HEK293 (cell line): ENCODE measurements around the gene REEP2.

ENCODE experiments used
- EGR2 ChIP-seq: fragments of 450-650 bp; formaldehyde crosslinking; IDR thresholded peaks from 2 replicates; pipeline ENCODE4 v1.5.1; 2016; ENCODE audit warnings: low read depth, missing biosample characterization, missing genetic modification characterization
- IKZF3 ChIP-seq: fragments of 450-650 bp; IDR thresholded peaks from 2 replicates; pipeline ENCODE4 v1.5.0; 2018; ENCODE audit warnings: missing biosample characterization, mild to moderate bottlenecking, missing genetic modification characterization, moderate library complexity
- KLF8 ChIP-seq: fragments of 450-650 bp; formaldehyde crosslinking; IDR thresholded peaks from 2 replicates; pipeline ENCODE4 v1.5.1; 2016; ENCODE audit warnings: missing biosample characterization, missing genetic modification characterization
- KLF9 ChIP-seq: fragments of 450-650 bp; formaldehyde crosslinking; IDR thresholded peaks from 2 replicates; pipeline ENCODE4 v1.5.1; 2016; ENCODE audit warnings: missing biosample characterization, missing genetic modification characterization, low read depth
- MZF1 ChIP-seq: fragments of 450-650 bp; formaldehyde crosslinking; IDR thresholded peaks from 2 replicates; pipeline ENCODE4 v1.5.1; 2017; ENCODE audit warnings: missing biosample characterization, missing genetic modification characterization, borderline replicate concordance
- OVOL3 ChIP-seq: fragments of 450-650 bp; formaldehyde crosslinking; IDR thresholded peaks from 2 replicates; pipeline ENCODE4 v1.5.1; 2016; ENCODE audit warnings: missing biosample characterization, missing genetic modification characterization
- REPIN1 ChIP-seq: fragments of 450-650 bp; formaldehyde crosslinking; IDR thresholded peaks from 2 replicates; pipeline ENCODE4 v1.5.1; 2017; ENCODE audit warnings: missing biosample characterization, missing genetic modification characterization, low read depth
- ZBTB21 ChIP-seq: fragments of 450-650 bp; formaldehyde crosslinking; IDR thresholded peaks from 2 replicates; pipeline ENCODE4 v1.5.1; 2017; ENCODE audit warnings: missing biosample characterization, missing genetic modification characterization
- ZBTB7A ChIP-seq: fragments of 450-650 bp; formaldehyde crosslinking; IDR thresholded peaks from 2 replicates; pipeline ENCODE4 v1.5.1; 2016; ENCODE audit warnings: low read depth, missing biosample characterization, missing genetic modification characterization
- ZFP41 ChIP-seq: fragments of 450-650 bp; formaldehyde crosslinking; IDR thresholded peaks from 2 replicates; pipeline ENCODE4 v1.5.1; 2016; ENCODE audit warnings: missing biosample characterization, missing genetic modification characterization, borderline replicate concordance
- ZNF132 ChIP-seq: fragments of 450-650 bp; formaldehyde crosslinking; IDR thresholded peaks from 2 replicates; pipeline ENCODE4 v1.5.1; 2017; ENCODE audit warnings: missing biosample characterization, missing genetic modification characterization, borderline replicate concordance
- ZNF169 ChIP-seq: fragments of 450-650 bp; formaldehyde crosslinking; IDR thresholded peaks from 2 replicates; pipeline ENCODE4 v1.5.1; 2016; ENCODE audit warnings: missing biosample characterization, missing genetic modification characterization
- ZNF2 ChIP-seq: fragments of 450-650 bp; formaldehyde crosslinking; IDR thresholded peaks from 2 replicates; pipeline ENCODE4 v1.5.1; 2016; ENCODE audit warnings: missing biosample characterization, missing genetic modification characterization
- ZNF214 ChIP-seq: fragments of 450-650 bp; formaldehyde crosslinking; IDR thresholded peaks from 2 replicates; pipeline ENCODE4 v1.5.1; 2017; ENCODE audit warnings: missing biosample characterization, mild to moderate bottlenecking, missing genetic modification characterization, borderline replicate concordance
- ZNF274 ChIP-seq, 2 experiments: fragments of 200-500 bp in 1 of 2; fragments of 450-650 bp in 1 of 2; sonication (Bioruptor generic) in 1 of 2; formaldehyde crosslinking in 1 of 2; IDR thresholded peaks; 2 replicates each; pipeline versions ENCODE4 v1.5.1 to v1.6.1; 2014 to 2016; ENCODE audit warnings: borderline replicate concordance in 1 of 2, inconsistent platforms in 1 of 2, low read length in 1 of 2, missing biosample characterization in 1 of 2, missing genetic modification characterization in 1 of 2
- ZNF350 ChIP-seq: fragments of 450-650 bp; formaldehyde crosslinking; IDR thresholded peaks from 2 replicates; pipeline ENCODE4 v1.5.0; 2017; ENCODE audit warnings: missing biosample characterization, mild to moderate bottlenecking, missing genetic modification characterization
- ZNF354C ChIP-seq: fragments of 450-650 bp; formaldehyde crosslinking; IDR thresholded peaks from 2 replicates; pipeline ENCODE4 v1.5.1; 2016; ENCODE audit warnings: missing biosample characterization, missing genetic modification characterization, low read depth, borderline replicate concordance
- ZNF391 ChIP-seq: fragments of 450-650 bp; formaldehyde crosslinking; IDR thresholded peaks from 2 replicates; pipeline ENCODE4 v1.5.1; 2016; ENCODE audit warnings: low read depth, missing biosample characterization, missing genetic modification characterization, borderline replicate concordance
- ZNF473 ChIP-seq: fragments of 450-650 bp; formaldehyde crosslinking; IDR thresholded peaks from 2 replicates; pipeline ENCODE4 v1.5.1; 2017; ENCODE audit warnings: missing biosample characterization, missing genetic modification characterization
- ZNF514 ChIP-seq: fragments of 450-650 bp; formaldehyde crosslinking; IDR thresholded peaks from 2 replicates; pipeline ENCODE4 v1.5.1; 2016; ENCODE audit warnings: missing biosample characterization, missing genetic modification characterization
- ZNF530 ChIP-seq: fragments of 450-650 bp; formaldehyde crosslinking; IDR thresholded peaks from 2 replicates; pipeline ENCODE4 v1.5.1; 2016; ENCODE audit warnings: low read depth, missing biosample characterization, missing genetic modification characterization
- ZNF544 ChIP-seq: fragments of 450-650 bp; formaldehyde crosslinking; IDR thresholded peaks from 2 replicates; pipeline ENCODE4 v1.5.0; 2017; ENCODE audit warnings: missing biosample characterization, missing genetic modification characterization
- ZNF558 ChIP-seq: fragments of 450-650 bp; formaldehyde crosslinking; IDR thresholded peaks from 2 replicates; pipeline ENCODE4 v1.5.1; 2016; ENCODE audit warnings: missing biosample characterization, missing genetic modification characterization
- ZNF747 ChIP-seq: fragments of 450-650 bp; formaldehyde crosslinking; IDR thresholded peaks from 2 replicates; pipeline ENCODE4 v1.5.1; 2016; ENCODE audit warnings: missing biosample characterization, missing genetic modification characterization
- ZNF776 ChIP-seq: fragments of 450-650 bp; formaldehyde crosslinking; IDR thresholded peaks from 2 replicates; pipeline ENCODE4 v1.5.0; 2017; ENCODE audit warnings: missing biosample characterization, missing genetic modification characterization, borderline replicate concordance
- ZNF792 ChIP-seq: fragments of 450-650 bp; formaldehyde crosslinking; IDR thresholded peaks from 2 replicates; pipeline ENCODE4 v1.5.1; 2016; ENCODE audit warnings: missing biosample characterization, missing genetic modification characterization
- ZXDB ChIP-seq: fragments of 450-650 bp; formaldehyde crosslinking; IDR thresholded peaks from 2 replicates; pipeline ENCODE4 v1.5.1; 2016; ENCODE audit warnings: missing biosample characterization, missing genetic modification characterization
- TF ChIP-seq, protein P1 (sequence below): fragments of 450-650 bp; formaldehyde crosslinking; IDR thresholded peaks from 2 replicates; pipeline ENCODE4 v1.5.1; 2016; ENCODE audit warnings: missing biosample characterization, missing genetic modification characterization
- TF ChIP-seq, protein P2 (sequence below): fragments of 450-650 bp; formaldehyde crosslinking; IDR thresholded peaks from 2 replicates; pipeline ENCODE4 v1.5.1; 2016; ENCODE audit warnings: missing biosample characterization, missing genetic modification characterization
- TF ChIP-seq, protein P3 (sequence below): fragments of 450-650 bp; formaldehyde crosslinking; IDR thresholded peaks from 2 replicates; pipeline ENCODE4 v1.5.1; 2016; ENCODE audit warnings: missing biosample characterization, missing genetic modification characterization
- TF ChIP-seq, protein P4 (sequence below): fragments of 450-650 bp; formaldehyde crosslinking; IDR thresholded peaks from 2 replicates; pipeline ENCODE4 v1.5.1; 2017; ENCODE audit warnings: missing biosample characterization, missing genetic modification characterization
- TF ChIP-seq, protein P5 (sequence below): fragments of 450-650 bp; IDR thresholded peaks from 2 replicates; pipeline ENCODE4 v1.5.1; 2018; ENCODE audit warnings: missing biosample characterization, missing genetic modification characterization

REEP2 gene

DNA sequence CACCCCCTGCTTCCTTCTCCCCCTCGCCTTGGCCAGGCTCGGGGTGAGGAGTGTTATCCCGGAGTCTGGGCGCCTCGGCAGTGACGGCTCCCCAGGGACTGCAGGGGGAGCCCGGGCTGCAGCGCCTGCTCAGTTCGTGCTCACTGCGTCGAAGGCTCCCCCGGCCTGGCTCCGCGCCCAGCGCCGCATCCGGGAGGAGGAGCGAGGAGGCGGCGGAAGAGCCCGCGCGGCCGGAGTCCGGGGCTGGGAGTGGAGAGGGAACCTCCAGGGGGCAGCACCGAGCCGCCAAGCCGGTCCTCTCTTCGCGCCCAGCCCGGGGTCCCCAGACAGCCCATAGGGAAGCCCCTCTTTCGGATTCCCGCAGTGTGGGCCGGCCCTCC, 25.1 kb downstream of the REEP2 start (continued):
- TF ChIP-seq, protein P1, sequence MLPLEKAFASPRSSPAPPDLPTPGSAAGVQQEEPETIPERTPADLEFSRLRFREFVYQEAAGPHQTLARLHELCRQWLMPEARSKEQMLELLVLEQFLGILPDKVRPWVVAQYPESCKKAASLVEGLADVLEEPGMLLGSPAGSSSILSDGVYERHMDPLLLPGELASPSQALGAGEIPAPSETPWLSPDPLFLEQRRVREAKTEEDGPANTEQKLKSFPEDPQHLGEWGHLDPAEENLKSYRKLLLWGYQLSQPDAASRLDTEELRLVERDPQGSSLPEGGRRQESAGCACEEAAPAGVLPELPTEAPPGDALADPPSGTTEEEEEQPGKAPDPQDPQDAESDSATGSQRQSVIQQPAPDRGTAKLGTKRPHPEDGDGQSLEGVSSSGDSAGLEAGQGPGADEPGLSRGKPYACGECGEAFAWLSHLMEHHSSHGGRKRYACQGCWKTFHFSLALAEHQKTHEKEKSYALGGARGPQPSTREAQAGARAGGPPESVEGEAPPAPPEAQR (tag by site-specific recombination) = no peak
- no peak for TF ChIP-seq ZNF350 (tag by site-specific recombination)
- TF ChIP-seq ZNF354C = no peak
- no peak for TF ChIP-seq ZNF776 (tag by site-specific recombination)
- TF ChIP-seq ZNF132 (tag by site-specific recombination) = no peak
- no peak; the same call in 1 of the 2 replicates for TF ChIP-seq REPIN1 (tag by site-specific recombination)
- no peak for TF ChIP-seq KLF9
- TF ChIP-seq ZNF514 (tag by site-specific recombination) = no peak
- TF ChIP-seq ZBTB7A = no peak; the same call in 1 of the 2 replicates
- no peak for TF ChIP-seq ZNF274 (IDR thresholded peaks at IDR 0.05; ENCODE audit: low read length)
- no peak for TF ChIP-seq ZNF274 (tag by site-specific recombination; IDR thresholded peaks at IDR 0.05; ENCODE audit: borderline replicate concordance)
- TF ChIP-seq, protein P2, sequence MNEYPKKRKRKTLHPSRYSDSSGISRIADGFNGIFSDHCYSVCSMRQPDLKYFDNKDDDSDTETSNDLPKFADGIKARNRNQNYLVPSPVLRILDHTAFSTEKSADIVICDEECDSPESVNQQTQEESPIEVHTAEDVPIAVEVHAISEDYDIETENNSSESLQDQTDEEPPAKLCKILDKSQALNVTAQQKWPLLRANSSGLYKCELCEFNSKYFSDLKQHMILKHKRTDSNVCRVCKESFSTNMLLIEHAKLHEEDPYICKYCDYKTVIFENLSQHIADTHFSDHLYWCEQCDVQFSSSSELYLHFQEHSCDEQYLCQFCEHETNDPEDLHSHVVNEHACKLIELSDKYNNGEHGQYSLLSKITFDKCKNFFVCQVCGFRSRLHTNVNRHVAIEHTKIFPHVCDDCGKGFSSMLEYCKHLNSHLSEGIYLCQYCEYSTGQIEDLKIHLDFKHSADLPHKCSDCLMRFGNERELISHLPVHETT (tag by site-specific recombination) = 0 out of 2 replicates have a peak, but pooled peaks have one; percentile 51
- TF ChIP-seq OVOL3 (tag by site-specific recombination) = no peak
- TF ChIP-seq ZNF169 (tag by site-specific recombination) = no peak
- TF ChIP-seq, protein P3, sequence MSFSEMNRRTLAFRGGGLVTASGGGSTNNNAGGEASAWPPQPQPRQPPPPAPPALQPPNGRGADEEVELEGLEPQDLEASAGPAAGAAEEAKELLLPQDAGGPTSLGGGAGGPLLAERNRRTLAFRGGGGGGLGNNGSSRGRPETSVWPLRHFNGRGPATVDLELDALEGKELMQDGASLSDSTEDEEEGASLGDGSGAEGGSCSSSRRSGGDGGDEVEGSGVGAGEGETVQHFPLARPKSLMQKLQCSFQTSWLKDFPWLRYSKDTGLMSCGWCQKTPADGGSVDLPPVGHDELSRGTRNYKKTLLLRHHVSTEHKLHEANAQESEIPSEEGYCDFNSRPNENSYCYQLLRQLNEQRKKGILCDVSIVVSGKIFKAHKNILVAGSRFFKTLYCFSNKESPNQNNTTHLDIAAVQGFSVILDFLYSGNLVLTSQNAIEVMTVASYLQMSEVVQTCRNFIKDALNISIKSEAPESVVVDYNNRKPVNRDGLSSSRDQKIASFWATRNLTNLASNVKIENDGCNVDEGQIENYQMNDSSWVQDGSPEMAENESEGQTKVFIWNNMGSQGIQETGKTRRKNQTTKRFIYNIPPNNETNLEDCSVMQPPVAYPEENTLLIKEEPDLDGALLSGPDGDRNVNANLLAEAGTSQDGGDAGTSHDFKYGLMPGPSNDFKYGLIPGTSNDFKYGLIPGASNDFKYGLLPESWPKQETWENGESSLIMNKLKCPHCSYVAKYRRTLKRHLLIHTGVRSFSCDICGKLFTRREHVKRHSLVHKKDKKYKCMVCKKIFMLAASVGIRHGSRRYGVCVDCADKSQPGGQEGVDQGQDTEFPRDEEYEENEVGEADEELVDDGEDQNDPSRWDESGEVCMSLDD (tag by site-specific recombination) = no peak; the same call in 1 of the 2 replicates
- no peak for TF ChIP-seq ZNF544
- TF ChIP-seq ZNF2 (tag by site-specific recombination) = peak; percentile 17; the same call in 1 of the 2 replicates
- no peak for TF ChIP-seq ZBTB21 (tag by site-specific recombination)
- no peak for TF ChIP-seq MZF1 (tag by site-specific recombination)
- TF ChIP-seq ZXDB (tag by site-specific recombination) = no peak; the same call in 1 of the 2 replicates
- peak; percentile 56; the same call in 1 of the 2 replicates for TF ChIP-seq EGR2 (tag by site-specific recombination)
- no peak for TF ChIP-seq KLF8 (tag by site-specific recombination)
- TF ChIP-seq ZFP41 = no peak
- TF ChIP-seq IKZF3 = peak; percentile 95; the same call in 1 of the 2 replicates
- no peak for TF ChIP-seq ZNF747 (tag by site-specific recombination)
- 0 out of 2 replicates have a peak, but pooled peaks have one; percentile 63 for TF ChIP-seq ZNF391
- no peak for TF ChIP-seq ZNF530
- TF ChIP-seq ZNF558 = no peak
- TF ChIP-seq, protein P4, sequence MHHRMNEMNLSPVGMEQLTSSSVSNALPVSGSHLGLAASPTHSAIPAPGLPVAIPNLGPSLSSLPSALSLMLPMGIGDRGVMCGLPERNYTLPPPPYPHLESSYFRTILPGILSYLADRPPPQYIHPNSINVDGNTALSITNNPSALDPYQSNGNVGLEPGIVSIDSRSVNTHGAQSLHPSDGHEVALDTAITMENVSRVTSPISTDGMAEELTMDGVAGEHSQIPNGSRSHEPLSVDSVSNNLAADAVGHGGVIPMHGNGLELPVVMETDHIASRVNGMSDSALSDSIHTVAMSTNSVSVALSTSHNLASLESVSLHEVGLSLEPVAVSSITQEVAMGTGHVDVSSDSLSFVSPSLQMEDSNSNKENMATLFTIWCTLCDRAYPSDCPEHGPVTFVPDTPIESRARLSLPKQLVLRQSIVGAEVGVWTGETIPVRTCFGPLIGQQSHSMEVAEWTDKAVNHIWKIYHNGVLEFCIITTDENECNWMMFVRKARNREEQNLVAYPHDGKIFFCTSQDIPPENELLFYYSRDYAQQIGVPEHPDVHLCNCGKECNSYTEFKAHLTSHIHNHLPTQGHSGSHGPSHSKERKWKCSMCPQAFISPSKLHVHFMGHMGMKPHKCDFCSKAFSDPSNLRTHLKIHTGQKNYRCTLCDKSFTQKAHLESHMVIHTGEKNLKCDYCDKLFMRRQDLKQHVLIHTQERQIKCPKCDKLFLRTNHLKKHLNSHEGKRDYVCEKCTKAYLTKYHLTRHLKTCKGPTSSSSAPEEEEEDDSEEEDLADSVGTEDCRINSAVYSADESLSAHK (tag by site-specific recombination) = 0 out of 2 replicates have a peak, but pooled peaks have one; percentile 48
- TF ChIP-seq, protein P5, sequence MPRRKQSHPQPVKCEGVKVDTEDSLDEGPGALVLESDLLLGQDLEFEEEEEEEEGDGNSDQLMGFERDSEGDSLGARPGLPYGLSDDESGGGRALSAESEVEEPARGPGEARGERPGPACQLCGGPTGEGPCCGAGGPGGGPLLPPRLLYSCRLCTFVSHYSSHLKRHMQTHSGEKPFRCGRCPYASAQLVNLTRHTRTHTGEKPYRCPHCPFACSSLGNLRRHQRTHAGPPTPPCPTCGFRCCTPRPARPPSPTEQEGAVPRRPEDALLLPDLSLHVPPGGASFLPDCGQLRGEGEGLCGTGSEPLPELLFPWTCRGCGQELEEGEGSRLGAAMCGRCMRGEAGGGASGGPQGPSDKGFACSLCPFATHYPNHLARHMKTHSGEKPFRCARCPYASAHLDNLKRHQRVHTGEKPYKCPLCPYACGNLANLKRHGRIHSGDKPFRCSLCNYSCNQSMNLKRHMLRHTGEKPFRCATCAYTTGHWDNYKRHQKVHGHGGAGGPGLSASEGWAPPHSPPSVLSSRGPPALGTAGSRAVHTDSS (tag by site-specific recombination) = 0 out of 2 replicates have a peak, but pooled peaks have one; percentile 17
- no peak for TF ChIP-seq ZNF214 (tag by site-specific recombination)
- TF ChIP-seq ZNF473 (tag by site-specific recombination) = no peak
- no peak for TF ChIP-seq ZNF792 (tag by site-specific recombination)
